ENCODE measurements around the gene SLC41A3.

DNA sequence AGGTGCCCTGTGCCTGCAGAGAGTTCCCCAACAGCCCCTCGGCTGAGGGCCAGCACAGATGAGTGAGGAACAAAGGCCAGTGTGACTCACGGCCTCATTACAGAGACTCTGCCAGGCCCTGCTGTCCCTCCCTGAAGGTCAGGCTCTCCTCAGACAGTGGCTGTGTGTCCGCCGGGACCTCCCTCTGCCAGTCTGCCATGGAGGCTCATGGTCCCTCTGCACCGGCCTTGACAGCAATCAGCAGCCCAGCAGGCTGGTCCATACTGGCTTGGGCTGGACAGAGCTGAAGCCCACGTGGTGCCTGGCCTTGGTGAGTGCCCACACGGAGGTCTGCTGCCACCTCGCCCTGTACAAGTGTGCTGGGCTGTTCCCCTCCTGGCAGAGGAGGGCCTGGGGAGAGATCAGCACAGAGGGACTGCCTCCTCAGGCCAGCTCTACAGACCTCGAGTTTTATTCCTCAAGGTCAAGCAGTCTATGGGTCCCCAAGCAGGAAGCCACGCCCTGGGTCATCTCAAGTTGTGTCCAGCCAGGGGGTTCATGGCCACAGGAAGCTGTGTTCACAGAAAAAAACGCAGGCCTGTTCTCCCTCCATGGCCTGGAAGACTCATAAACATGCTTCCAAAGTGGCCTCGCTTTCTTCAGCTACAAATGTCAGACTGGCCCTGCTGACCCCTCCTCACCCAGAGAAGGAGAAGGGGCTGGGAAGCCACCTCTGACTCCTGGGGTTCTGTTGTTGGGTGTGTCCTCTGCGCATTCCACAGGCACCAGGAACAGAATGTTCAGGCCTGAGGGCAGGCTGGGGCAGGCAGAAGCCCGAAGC lies 27.0 kb downstream of the SLC41A3 start:
- TF ChIP-seq POLR2A (IDR thresholded peaks at IDR 0.05) (no peak), POLR2AphosphoS5 (IDR thresholded peaks at IDR 0.05) (no peak), EP300 (IDR thresholded peaks at IDR 0.05; ENCODE audit: low read depth) (no peak)
- TF ChIP-seq, protein P1, sequence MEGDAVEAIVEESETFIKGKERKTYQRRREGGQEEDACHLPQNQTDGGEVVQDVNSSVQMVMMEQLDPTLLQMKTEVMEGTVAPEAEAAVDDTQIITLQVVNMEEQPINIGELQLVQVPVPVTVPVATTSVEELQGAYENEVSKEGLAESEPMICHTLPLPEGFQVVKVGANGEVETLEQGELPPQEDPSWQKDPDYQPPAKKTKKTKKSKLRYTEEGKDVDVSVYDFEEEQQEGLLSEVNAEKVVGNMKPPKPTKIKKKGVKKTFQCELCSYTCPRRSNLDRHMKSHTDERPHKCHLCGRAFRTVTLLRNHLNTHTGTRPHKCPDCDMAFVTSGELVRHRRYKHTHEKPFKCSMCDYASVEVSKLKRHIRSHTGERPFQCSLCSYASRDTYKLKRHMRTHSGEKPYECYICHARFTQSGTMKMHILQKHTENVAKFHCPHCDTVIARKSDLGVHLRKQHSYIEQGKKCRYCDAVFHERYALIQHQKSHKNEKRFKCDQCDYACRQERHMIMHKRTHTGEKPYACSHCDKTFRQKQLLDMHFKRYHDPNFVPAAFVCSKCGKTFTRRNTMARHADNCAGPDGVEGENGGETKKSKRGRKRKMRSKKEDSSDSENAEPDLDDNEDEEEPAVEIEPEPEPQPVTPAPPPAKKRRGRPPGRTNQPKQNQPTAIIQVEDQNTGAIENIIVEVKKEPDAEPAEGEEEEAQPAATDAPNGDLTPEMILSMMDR (IDR thresholded peaks at IDR 0.05): no peak

All from transverse colon (tissue), 4 donors.